ENCODE measurements around the gene DGCR2.
"Not testable (repeated sequence)": the region's sequence is repeated elsewhere in the genome, so short reads cannot be mapped to it uniquely, and the experiment has no call there.

The DGCR2 gene

GRCh38 chr22:19061471-19062138 lies 60.6 kb downstream of the DGCR2 start:
- no peak for DNase-seq

GRCh38 chr22:19060356-19061009 lies 61.7 kb downstream of the DGCR2 start:
- DNase-seq = no peak

- DNase-seq = no peak
These were observed 62.5 kb downstream of the DGCR2 start for GRCh38 chr22:19059481-19060278.

GRCh38 chr22:19058713-19059451 lies 63.3 kb downstream of the DGCR2 start:
- DNase-seq = no peak

GRCh38 chr22:19057999-19058491 lies 64.2 kb downstream of the DGCR2 start:
- DNase-seq = no peak

GRCh38 chr22:19057539-19057938 lies 64.7 kb downstream of the DGCR2 start:
- no peak for DNase-seq

- no peak for DNase-seq
These were observed 65.2 kb downstream of the DGCR2 start for GRCh38 chr22:19056951-19057401.

- no peak for DNase-seq
These were observed 66.4 kb downstream of the DGCR2 start for GRCh38 chr22:19055801-19056200.

GRCh38 chr22:19052941-19053541 lies 69.2 kb downstream of the DGCR2 start:
- no peak for DNase-seq

GRCh38 chr22:19051381-19052072 lies 70.7 kb downstream of the DGCR2 start:
- DNase-seq = no peak

- not testable (repeated sequence) for DNase-seq
These were observed 71.4 kb downstream of the DGCR2 start for GRCh38 chr22:19050847-19051246.

GRCh38 chr22:19050117-19050516 lies 72.1 kb downstream of the DGCR2 start:
- no peak for DNase-seq

GRCh38 chr22:19048531-19048930 lies 73.7 kb downstream of the DGCR2 start:
- no peak for DNase-seq

- no peak for DNase-seq
These were observed 74.2 kb downstream of the DGCR2 start for GRCh38 chr22:19047993-19048392.

GRCh38 chr22:19046719-19047609 lies 75.2 kb downstream of the DGCR2 start:
- no peak for DNase-seq

GRCh38 chr22:19046287-19046686 lies 75.9 kb downstream of the DGCR2 start:
- no peak for DNase-seq

GRCh38 chr22:19045094-19045493 lies 77.1 kb downstream of the DGCR2 start:
- DNase-seq = no peak

- DNase-seq = no peak
These were observed 77.8 kb downstream of the DGCR2 start for GRCh38 chr22:19044381-19044780.

- no peak for DNase-seq
These were observed 78.8 kb downstream of the DGCR2 start for GRCh38 chr22:19043121-19044085.
